ENCODE data around the gene GJA9.
"Not testable (repeated sequence)": the region's sequence is repeated elsewhere in the genome, so short reads cannot be mapped to it uniquely, and the experiment has no call there.

Gene GJA9

DNA sequence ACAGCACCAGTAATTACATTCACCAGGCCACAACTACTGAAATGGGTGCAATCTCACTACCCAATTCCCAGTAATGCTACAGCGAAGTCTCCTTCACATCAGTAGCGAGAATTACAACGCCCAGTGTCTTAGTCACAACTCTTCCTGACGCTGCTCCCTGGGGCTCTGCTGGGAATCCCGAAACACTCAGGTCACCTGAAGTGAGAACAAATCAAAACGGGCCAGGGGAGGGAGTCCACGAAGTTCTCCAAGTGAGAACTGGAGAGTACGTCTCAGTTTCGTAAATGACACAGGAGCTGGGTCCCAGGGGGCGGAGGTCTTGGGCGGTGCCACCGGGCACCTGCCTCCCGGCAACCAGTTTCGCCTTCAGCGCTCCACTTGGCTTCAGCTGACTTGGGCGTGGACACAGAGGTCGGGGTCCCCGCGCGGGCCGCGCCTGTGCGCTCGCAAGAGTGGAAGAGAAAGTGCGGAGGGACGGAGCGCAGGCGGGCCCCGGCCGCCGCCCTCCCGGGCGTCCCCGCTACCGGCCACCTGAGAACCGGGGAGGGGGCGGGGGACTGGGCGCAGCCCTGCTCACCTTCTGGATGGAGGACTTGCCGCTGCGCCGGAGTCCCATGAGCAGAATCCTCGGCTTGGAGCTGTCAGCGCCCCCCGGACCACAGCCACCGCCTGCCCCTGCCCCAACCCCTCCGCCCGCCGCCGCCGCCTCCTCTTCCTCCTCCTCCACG lies 22.4 kb downstream of the GJA9 start:
- peak overlapping the region; percentile 95 for H3K27ac ChIP-seq
- CTCF ChIA-PET = no interaction called here
- POLR2A ChIA-PET (ENCODE audit: low non-redundant PET) = no interaction called here
- DNase-seq (ENCODE audit: low spot score) = peak; percentile 72
- TF ChIP-seq, protein P1, sequence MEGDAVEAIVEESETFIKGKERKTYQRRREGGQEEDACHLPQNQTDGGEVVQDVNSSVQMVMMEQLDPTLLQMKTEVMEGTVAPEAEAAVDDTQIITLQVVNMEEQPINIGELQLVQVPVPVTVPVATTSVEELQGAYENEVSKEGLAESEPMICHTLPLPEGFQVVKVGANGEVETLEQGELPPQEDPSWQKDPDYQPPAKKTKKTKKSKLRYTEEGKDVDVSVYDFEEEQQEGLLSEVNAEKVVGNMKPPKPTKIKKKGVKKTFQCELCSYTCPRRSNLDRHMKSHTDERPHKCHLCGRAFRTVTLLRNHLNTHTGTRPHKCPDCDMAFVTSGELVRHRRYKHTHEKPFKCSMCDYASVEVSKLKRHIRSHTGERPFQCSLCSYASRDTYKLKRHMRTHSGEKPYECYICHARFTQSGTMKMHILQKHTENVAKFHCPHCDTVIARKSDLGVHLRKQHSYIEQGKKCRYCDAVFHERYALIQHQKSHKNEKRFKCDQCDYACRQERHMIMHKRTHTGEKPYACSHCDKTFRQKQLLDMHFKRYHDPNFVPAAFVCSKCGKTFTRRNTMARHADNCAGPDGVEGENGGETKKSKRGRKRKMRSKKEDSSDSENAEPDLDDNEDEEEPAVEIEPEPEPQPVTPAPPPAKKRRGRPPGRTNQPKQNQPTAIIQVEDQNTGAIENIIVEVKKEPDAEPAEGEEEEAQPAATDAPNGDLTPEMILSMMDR (conservative IDR thresholded peaks at IDR 0.05; ENCODE audit: low read depth) = no peak

GRCh38 chr1:38852780-38853179 lies 28.6 kb downstream of the GJA9 start:
- DNase-seq (ENCODE audit: low spot score) = no peak
- POLR2A ChIA-PET (ENCODE audit: low non-redundant PET) = no interaction called here
- CTCF ChIA-PET = no interaction called here
- H3K27ac ChIP-seq = no peak overlapping the region
- TF ChIP-seq, protein P1 (conservative IDR thresholded peaks at IDR 0.05; ENCODE audit: low read depth) = no peak

- TF ChIP-seq, protein P1 (conservative IDR thresholded peaks at IDR 0.05; ENCODE audit: low read depth) = no peak
- POLR2A ChIA-PET (ENCODE audit: low non-redundant PET) = no interaction called here
- H3K27ac ChIP-seq = no peak overlapping the region
- CTCF ChIA-PET = interaction anchor here (0.7 kb wide), 1 partner anchor 13 kb away, joined by 3 read pairs; no protein-coding TSS in a partner anchor
- no peak for DNase-seq (ENCODE audit: low spot score)
Measured at GRCh38 chr1:38848071-38848470, 33.3 kb downstream of the GJA9 start.

DNA sequence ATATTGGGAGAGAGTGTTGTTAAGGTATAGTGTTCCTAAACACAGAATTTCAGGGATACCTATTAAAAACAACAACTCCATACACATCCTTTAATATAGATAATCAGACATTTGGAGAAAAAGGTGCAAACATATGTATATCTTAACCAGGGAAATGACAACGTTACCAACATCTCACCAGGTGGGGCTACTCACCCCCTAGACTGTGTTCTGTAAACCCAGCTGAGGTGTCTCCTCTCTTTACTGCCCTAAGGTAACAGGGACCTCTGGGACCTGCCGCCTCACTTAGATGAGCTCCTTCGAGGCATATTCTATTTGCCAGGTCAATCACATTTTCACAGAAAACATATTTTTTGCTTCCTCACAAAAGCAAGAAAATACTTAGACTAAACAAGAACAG lies 35.2 kb downstream of the GJA9 start:
- DNase-seq (ENCODE audit: low spot score) = no peak
- no peak overlapping the region for H3K27ac ChIP-seq
- POLR2A ChIA-PET (ENCODE audit: low non-redundant PET) = no interaction called here
- CTCF ChIA-PET = interaction anchor here (0.9 kb wide), 1 partner anchor 11 kb away, joined by 3 read pairs; no protein-coding TSS in a partner anchor
- TF ChIP-seq, protein P1 (conservative IDR thresholded peaks at IDR 0.05; ENCODE audit: low read depth) = no peak

- DNase-seq (ENCODE audit: low spot score); POLR2A ChIA-PET (ENCODE audit: low non-redundant PET): not testable (repeated sequence)
- CTCF ChIA-PET = interaction anchor here (0.9 kb wide), 1 partner anchor 10 kb away, joined by 3 read pairs; no protein-coding TSS in a partner anchor
Measured at GRCh38 chr1:38845088-38845487, 36.3 kb downstream of the GJA9 start.

DNA sequence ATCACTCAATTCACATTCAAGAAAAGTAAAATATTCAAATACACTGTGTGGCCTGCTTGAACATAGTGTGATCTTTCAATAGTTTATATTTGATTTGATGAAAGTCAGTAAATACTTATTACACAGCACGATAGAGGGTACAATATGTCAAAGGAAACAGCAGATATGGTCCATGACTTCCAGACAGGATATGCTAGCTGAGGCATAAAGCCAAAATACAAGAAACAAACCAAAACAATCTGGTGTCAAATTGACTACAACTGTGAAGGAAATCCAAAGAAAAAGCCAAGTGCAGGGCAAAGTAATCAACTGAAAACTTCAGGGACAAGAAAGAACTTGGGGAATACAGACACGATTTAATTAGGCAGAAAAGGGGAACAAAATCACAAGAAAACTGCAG lies 41.1 kb downstream of the GJA9 start:
- POLR2A ChIA-PET (ENCODE audit: low non-redundant PET) = no interaction called here
- CTCF ChIA-PET = interaction anchor here (0.6 kb wide), 1 partner anchor 107 kb away, joined by 4 read pairs; no protein-coding TSS in a partner anchor
- H3K27ac ChIP-seq = no peak overlapping the region
- no peak for DNase-seq (ENCODE audit: low spot score)
- TF ChIP-seq, protein P1 (conservative IDR thresholded peaks at IDR 0.05; ENCODE audit: low read depth) = no peak

More at GRCh38 chr1:38845088-38845487, 36.3 kb downstream of the GJA9 start:
- H3K27ac ChIP-seq = not testable (repeated sequence)

- CTCF ChIA-PET = no interaction called here
- H3K27ac ChIP-seq = no peak overlapping the region
- DNase-seq (ENCODE audit: low spot score) = no peak
- POLR2A ChIA-PET (ENCODE audit: low non-redundant PET) = no interaction called here
- TF ChIP-seq, protein P1 (conservative IDR thresholded peaks at IDR 0.05; ENCODE audit: low read depth) = no peak
Measured at GRCh38 chr1:38839363-38839762, 42.0 kb downstream of the GJA9 start.

DNA sequence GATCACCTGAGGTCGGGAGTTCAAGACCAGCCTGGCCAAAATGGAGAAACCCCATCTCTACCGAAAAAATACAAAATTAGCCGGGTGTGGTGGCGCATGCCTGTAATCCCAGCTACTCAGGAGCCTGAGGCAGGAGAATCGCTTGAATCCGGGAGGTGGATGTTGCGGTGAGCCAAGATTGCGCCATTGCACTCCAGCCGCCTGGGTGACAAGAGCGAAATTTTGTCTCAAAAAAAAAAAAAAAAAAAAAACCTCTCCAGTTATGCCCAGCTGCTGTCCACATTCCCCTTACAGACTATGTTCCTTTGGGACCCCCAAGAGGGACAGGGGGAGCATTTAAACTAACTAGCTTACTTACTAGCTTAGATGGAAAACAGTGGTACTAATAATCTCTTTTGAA lies 45.1 kb downstream of the GJA9 start:
- H3K27ac ChIP-seq; POLR2A ChIA-PET (ENCODE audit: low non-redundant PET); DNase-seq (ENCODE audit: low spot score): not testable (repeated sequence)
- CTCF ChIA-PET = interaction anchor here (0.6 kb wide), 1 partner anchor 251 kb away, joined by 5 read pairs; no protein-coding TSS in a partner anchor
